SK-N-MC (cell line): Measurements from ENCODE around the gene EEF1A1.
"Not testable (repeated sequence)": the region's sequence is repeated elsewhere in the genome, so short reads cannot be mapped to it uniquely, and the experiment has no call there.

Experiments
- DNase-seq: peaks from one replicate; pipeline ENCODE4 v3.0.0-alpha.2; 2011; ENCODE audit warnings: low read depth, low spot score
- H3K27ac ChIP-seq: fragments of 200-600 bp; sonication (generic); 2 replicates; pipeline ENCODE4 v1.5.1; 2016; ENCODE audit warnings: mixed run types
- H3K36me3 ChIP-seq: fragments of 200-600 bp; sonication (generic); 2 replicates; pipeline ENCODE4 v1.6.1; 2017; ENCODE audit warnings: antibody characterized with exemption, low read length, mixed read lengths; ENCODE audit not compliant: insufficient read depth
- H3K4me3 ChIP-seq: fragments of 200-600 bp; sonication (generic); 2 replicates; pipeline ENCODE4 v1.5.1; 2016
- H3K9ac ChIP-seq: fragments of 200-600 bp; sonication (generic); 2 replicates; pipeline ENCODE4 v1.8.0; 2017; ENCODE audit warnings: mixed run types, mixed read lengths; ENCODE audit not compliant: insufficient read length
- H3K9me3 ChIP-seq: fragments of 200-600 bp; sonication (generic); 2 replicates; pipeline ENCODE4 v1.6.1; 2017; ENCODE audit warnings: low read depth, mild to moderate bottlenecking, antibody characterized with exemption, low read length, moderate library complexity, mixed read lengths
- EZH2 ChIP-seq: fragments of 200-600 bp; sonication (generic); IDR thresholded peaks from one replicate; pipeline ENCODE4 v1.6.1; 2017; ENCODE audit warnings: antibody characterized with exemption
- FOXP2 ChIP-seq: optimal IDR thresholded peaks from 2 replicates; pipeline ENCODE3; 2011; ENCODE audit warnings: mild to moderate bottlenecking, moderate library complexity; ENCODE audit not compliant: insufficient read depth; ENCODE audit errors: extremely low read length, control extremely low read depth
- POLR2AphosphoS5 ChIP-seq: IDR thresholded peaks from 2 replicates; pipeline ENCODE4 v1.6.1; 2012; ENCODE audit warnings: mild to moderate bottlenecking, low read depth, low read length, borderline replicate concordance

EEF1A1 gene

DNA sequence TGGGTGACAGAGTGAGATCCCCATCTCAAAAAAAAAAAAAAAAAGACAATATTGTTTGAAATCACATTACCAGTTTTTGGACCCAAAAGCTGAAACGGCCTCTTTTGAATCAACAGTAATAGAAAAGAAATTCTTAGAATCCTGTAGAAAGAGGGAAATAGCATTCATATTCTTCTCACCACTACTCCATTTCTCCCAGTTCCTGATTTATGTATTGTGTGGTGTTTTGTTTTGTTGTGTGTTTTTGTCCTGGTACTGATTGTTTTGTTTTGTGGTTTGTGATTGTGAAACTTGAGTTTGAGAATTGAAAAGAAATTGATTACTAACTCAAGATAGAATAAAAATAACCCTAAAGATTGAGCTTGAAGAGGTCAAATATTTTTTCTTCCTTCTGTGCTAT is 26.2 kb upstream of the EEF1A1 start:
- Histone ChIP-seq H3K9ac (no peak overlapping the region), H3K36me3 (no peaks in the 10 kb centered on the region), H3K27ac (no peak overlapping the region), H3K9me3 (no peaks in the 10 kb centered on the region), H3K4me3 (no peak overlapping the region)
- no peak for TF ChIP-seq POLR2AphosphoS5
- no peak for TF ChIP-seq EZH2
- no peak for TF ChIP-seq FOXP2
- no peak for DNase-seq

DNA sequence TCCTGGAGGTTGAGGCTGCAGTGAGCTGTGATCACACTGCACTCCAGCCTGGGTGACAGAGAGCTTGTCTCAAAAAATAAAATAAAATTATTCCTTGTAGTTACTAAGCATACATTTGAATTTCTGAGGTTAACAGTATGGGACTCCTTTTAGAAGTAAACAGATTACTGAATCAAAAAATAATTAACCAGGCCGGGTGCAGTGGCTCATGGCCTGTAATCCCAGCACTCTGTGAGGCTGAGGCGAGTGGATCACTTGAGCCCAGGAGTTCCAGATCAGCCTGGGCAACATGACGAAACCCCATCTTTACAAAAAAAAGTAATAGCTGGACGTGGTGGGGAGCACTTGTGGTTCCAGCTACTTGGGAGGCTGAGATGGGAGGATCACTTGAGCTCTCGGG is 22.1 kb upstream of the EEF1A1 start:
- H3K9ac ChIP-seq = no peak overlapping the region
- H3K4me3 ChIP-seq = no peak overlapping the region
- TF ChIP-seq FOXP2 = no peak
- TF ChIP-seq EZH2 = no peak
- no peak for TF ChIP-seq POLR2AphosphoS5
- H3K27ac ChIP-seq = no peak overlapping the region
- no peaks in the 10 kb centered on the region for H3K36me3 ChIP-seq
- H3K9me3 ChIP-seq = no peaks in the 10 kb centered on the region
- no peak for DNase-seq

DNA sequence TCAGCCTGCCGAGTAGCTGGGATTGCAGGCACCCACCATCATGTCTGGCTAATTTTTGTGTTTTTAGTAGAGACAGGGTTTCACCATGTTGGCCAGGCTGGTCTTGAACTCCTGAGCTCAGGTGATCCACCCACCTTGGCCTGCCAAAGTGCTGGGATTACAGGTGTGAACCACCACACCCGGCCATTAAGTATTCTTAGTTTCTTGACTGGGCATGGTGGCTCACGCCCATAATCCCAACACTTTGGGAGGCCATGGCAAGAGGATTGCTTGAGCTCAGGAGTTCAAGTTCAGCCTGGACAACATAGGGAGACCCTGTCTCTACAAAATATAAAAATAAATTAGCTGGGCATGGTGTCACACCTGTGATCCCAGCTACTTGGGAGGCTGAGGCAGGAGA is 21.6 kb upstream of the EEF1A1 start:
- not testable (repeated sequence) for H3K27ac ChIP-seq, H3K36me3 ChIP-seq

DNA sequence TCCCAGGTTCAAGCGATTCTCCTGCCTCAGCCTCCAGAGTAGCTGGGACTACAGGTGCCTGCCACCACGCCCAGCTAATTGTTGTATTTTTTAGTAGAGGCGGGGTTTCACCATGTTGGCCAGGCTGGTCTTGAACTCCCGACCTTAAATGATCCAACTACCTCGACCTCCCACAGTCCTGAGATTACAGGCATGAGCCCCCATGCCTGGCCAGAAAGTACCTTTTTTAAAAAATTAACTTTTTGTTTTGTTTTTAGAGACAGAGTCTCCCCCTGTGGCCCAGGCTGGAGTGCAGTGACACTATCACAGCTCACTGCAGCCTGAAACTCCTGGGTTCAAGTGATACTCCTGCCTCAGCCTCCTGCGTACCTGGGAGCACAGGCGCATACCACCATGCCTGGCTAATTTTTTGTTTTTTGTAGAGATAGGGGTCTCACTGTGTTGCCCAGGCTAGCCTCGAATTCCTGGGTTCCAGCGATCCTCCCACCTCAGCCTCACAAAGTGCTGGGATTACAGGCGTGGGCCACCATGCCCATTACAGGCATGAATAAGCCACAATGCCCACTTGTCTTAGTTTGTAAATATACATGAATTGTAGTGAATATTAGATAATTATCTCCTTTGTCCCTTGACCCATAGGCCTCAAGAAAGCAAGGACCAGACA is 17.4 kb upstream of the EEF1A1 start:
- no peak overlapping the region for H3K4me3 ChIP-seq
- no peaks in the 10 kb centered on the region for H3K9me3 ChIP-seq
- no peak overlapping the region for H3K27ac ChIP-seq
- TF ChIP-seq FOXP2 = no peak
- TF ChIP-seq POLR2AphosphoS5 = no peak
- TF ChIP-seq EZH2 = no peak
- no peak overlapping the region for H3K9ac ChIP-seq
- no peak for DNase-seq
- no peaks in the 10 kb centered on the region for H3K36me3 ChIP-seq

More for the DNA sequence above, 21.6 kb upstream of the EEF1A1 start:
- not testable (repeated sequence) for H3K9me3 ChIP-seq, H3K4me3 ChIP-seq, H3K9ac ChIP-seq, DNase-seq

DNA sequence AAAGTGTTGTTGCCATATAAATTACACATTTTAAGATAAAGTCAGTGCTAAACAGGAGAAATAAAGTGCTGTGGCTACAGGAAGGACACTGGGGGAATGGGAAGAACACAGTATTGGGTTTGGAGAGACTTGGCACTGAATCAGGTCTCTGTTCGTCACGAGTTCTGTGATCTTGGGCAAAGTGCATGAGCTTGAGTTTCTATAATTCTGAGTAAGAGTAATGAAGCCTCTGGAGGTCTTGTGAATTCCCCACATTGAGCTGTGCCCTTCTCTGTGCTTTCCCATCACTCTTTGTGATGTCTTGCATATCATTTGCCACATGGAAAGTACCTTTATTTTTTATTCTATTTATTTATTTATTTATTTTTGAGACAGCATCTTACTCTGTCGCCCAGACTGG is 16.8 kb upstream of the EEF1A1 start:
- no peak for DNase-seq
- H3K9ac ChIP-seq = no peak overlapping the region
- no peaks in the 10 kb centered on the region for H3K9me3 ChIP-seq
- no peak overlapping the region for H3K27ac ChIP-seq
- no peak overlapping the region for H3K4me3 ChIP-seq
- no peak for TF ChIP-seq POLR2AphosphoS5
- no peak for TF ChIP-seq FOXP2
- no peak for TF ChIP-seq EZH2
- no peaks in the 10 kb centered on the region for H3K36me3 ChIP-seq

DNA sequence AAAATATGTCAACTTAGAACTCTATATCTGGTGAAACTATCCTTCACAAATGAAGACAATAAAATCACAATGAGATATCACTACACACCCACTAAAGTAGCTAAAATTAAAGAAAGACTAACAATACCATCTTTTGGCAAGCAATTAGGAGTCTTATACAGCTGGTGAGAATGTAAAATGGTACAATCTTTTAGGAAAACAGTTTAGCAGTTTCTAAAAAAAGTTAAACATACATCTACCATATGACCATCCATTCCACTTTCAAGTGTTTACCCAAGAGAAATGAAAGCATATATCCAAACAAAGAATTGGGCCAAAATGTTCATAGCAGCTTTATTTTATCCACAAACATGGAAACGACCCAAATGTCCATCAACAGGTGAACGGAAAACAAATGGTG is 13.8 kb upstream of the EEF1A1 start:
- H3K4me3 ChIP-seq = no peak overlapping the region
- no peak overlapping the region; the same call in 1 of the 2 replicates for H3K27ac ChIP-seq
- H3K9ac ChIP-seq = no peak overlapping the region
- no peaks in the 10 kb centered on the region for H3K9me3 ChIP-seq
- TF ChIP-seq FOXP2 (no peak), EZH2 (no peak), POLR2AphosphoS5 (no peak)
- no peaks in the 10 kb centered on the region for H3K36me3 ChIP-seq
- no peak for DNase-seq

DNA sequence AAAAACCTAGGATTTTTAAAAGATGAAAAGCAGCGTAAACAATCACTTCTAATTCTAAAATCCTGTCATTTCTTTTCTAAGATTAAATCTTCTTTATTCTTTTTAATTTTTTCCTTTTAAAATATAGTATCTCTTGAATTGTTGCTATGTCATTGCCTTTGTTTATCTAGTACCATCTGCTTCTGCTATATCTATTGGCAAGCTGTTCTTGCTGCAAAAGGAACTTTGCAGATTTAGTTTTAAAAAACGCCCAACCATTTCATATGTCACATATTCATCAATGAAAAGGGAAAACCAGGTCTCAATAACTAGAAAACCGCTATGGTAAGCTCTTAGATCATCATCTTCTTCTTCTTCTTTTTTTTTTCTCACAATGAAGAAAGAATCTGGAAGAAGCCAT is 11.5 kb upstream of the EEF1A1 start:
- H3K36me3 ChIP-seq = no peaks in the 10 kb centered on the region
- no peaks in the 10 kb centered on the region for H3K9me3 ChIP-seq
- H3K4me3 ChIP-seq = no peak overlapping the region
- DNase-seq = no peak
- no peak overlapping the region for H3K27ac ChIP-seq
- no peak overlapping the region for H3K9ac ChIP-seq
- TF ChIP-seq EZH2 (no peak), FOXP2 (no peak), POLR2AphosphoS5 (no peak)

DNA sequence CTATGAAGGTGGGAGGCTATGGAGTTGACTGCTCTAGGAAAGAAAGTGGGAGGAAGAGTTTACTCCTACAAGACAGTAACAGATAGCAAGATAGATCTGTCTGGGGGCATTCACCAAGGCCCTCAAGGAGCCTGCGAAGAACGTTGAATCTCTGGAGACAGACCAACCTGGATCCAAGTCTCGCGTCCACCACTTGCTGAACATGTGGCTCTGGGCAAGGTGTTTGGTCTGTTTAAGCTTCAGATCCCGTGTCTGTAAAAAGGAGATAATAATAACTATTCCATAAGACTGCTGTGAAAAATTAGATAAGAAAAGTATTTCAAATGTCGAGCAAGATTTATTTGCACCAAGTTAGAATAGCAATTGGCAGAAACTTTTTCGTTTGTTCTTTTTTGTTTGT is 8.1 kb upstream of the EEF1A1 start:
- no peak for TF ChIP-seq POLR2AphosphoS5
- TF ChIP-seq FOXP2 = no peak
- no peak for TF ChIP-seq EZH2
- H3K9ac ChIP-seq = no peak overlapping the region
- no peaks in the 10 kb centered on the region for H3K36me3 ChIP-seq
- no peaks in the 10 kb centered on the region for H3K9me3 ChIP-seq
- no peak overlapping the region for H3K27ac ChIP-seq
- DNase-seq = no peak
- H3K4me3 ChIP-seq = no peak overlapping the region
